ENCODE measurements around the gene RFX7.
"Not testable (repeated sequence)": the region's sequence is repeated elsewhere in the genome, so short reads cannot be mapped to it uniquely, and the experiment has no call there.

Gene RFX7

DNA sequence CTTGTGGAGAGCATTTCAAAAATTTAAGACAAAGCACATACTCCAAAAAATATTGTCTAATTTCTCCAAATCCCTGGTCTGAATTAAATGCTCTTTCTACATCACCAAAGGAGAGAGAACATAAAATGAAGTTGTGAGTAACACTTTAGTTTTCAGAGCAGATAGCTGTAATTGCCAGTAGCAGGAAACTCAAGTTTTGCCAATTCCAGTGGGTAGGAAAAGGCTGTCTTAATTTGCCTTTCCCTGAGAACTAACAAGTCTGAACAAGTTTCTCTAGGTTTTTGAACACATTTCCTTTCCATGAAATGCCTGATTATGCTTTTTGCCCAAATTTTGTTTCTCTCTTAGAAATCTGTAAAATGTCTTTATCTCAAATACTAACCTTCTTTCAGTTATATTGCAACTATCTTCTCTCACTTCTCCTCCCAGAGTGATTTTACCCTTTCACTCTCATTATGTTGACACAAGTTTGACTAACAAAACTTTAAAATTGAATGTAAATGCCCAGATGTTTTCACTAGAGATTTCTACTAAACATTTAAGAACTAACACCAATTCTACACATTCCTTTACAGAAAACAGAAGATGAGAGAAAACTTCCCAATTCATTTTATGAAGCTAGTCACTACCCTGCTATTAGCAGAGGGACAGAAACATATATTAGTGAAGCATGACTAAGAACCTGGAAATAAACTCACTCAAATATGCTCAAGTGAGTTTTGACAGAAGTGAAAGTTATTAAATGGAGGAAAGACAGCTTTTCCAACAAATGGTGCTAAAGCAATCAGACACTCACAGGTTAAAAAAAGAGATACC is 38.4 kb downstream of the RFX7 start:
- DNase-seq (ENCODE audit: low read depth in 2 of 2), result no peak

DNA sequence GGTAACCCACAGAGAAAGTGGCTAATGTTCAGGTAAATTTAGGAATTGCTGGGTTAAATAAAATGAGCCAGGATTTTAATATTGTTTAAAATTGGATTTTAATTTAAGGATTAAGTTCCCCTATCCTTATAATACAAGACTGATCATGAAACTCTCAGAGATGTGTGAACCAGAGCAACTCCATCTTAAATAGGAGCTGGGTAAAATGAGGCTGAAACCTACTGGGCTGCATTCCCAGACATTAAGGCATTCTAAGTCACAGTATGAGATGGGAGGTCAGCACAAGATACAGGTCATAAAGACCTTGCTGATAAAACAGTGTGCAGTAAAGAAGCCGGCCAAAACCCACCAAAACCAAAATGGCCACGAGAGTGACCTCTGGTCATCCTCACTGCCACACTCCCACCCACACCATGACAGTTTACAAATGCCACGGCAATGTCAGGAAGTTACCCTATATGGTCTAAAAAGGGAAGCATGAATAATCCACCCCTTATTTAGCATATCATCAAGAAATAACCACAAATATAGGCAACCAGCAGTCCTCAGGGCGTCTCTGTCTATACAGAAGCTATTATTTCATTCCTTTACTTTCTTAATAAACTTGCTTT is 40.3 kb downstream of the RFX7 start:
- not testable (repeated sequence) for DNase-seq (ENCODE audit: low read depth in 2 of 2)

DNA sequence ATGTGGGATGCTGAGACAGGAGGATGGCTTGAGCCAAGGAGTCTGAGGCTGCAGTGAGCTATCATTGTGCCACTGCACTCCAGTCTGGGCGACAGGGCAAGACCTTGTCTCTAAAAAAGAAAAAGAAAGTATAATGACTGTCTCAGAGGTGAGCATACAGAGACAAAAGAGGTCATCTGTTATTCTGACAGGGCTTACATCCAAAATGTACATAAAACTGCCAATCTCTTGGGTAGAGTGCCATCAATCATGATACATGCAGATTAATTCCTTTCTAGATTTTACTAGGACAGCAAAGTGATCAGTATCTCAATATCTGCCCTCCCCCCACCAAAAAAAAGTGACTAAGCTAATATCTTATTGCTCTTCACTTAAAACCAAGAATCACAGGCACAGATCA is 41.0 kb downstream of the RFX7 start:
- DNase-seq (ENCODE audit: low read depth in 2 of 2), result no peak

GRCh38 chr15:56199038-56199437 is 44.6 kb downstream of the RFX7 start:
- DNase-seq (ENCODE audit: low read depth in 2 of 2), result no peak

GRCh38 chr15:56194035-56194434 is 49.6 kb downstream of the RFX7 start:
- no peak for DNase-seq (ENCODE audit: low read depth in 2 of 2)

GRCh38 chr15:56192659-56193442 is 50.8 kb downstream of the RFX7 start:
- DNase-seq (ENCODE audit: low read depth in 2 of 2), result no peak

DNA sequence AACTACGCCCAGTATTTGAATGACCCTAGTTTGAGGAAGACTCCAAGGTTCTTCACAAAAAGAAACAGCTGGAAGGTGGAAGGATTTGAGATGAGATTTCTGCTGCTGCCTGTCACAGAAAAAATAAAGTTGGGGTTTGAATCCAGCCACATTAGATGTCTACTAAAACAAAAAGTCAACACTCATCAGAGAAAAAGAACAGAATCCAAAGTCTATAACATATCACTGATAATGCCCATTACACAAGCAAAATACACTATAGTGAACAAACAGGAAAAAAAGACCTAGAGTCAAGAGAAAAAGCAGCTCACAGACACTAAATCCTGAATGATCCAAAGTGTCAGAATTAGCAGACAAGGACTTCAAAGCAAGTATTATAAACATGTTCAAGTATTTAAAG is 56.0 kb downstream of the RFX7 start:
- DNase-seq (ENCODE audit: low read depth in 2 of 2), result no peak

DNA sequence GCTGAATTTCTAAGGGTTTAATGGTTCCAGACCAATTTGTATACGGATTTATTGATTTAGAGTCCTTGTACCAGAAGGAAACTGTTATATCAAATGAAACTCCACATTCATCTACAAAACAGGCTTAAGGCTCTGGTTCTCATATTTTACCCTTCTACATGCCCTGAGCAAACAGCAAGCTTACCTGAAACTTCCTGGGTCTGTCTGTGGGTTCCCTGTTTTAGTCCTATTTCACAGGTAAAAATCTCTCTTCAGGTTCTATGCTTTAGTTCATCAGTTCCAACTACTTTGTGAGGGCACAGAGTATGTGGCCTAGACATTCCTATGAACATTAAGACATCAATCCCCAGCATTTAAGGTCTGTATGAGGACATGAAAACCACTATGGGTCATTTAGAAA is 57.7 kb downstream of the RFX7 start:
- no peak for DNase-seq (ENCODE audit: low read depth in 2 of 2)

GRCh38 chr15:56184516-56184915 is 59.2 kb downstream of the RFX7 start:
- no peak for DNase-seq (ENCODE audit: low read depth in 2 of 2)

DNA sequence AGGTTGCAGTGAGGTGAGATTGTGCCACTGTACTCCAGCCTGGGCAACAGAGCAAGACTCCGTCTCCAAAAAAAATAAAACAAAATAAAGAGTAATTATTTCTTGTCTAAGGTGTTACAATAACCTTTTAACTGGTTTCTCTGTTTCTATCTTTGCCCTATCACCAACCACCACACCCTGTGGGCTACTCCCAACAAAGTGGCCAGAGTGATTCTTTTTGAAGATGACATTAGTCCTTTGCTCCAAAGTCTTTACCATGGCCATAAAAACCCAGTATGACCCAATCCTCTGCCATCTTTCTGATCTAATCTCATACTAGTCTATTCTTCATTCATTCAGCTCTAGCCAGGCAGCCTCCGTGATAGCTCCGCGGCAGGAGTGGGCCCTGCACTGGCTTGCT is 62.8 kb downstream of the RFX7 start:
- DNase-seq (ENCODE audit: low read depth in 2 of 2), result no peak

GRCh38 chr15:56176996-56177395 is 66.7 kb downstream of the RFX7 start:
- no peak for DNase-seq (ENCODE audit: low read depth in 2 of 2)

GRCh38 chr15:56175788-56176187 is 67.9 kb downstream of the RFX7 start:
- no peak for DNase-seq (ENCODE audit: low read depth in 2 of 2)

GRCh38 chr15:56174649-56175048 is 69.0 kb downstream of the RFX7 start:
- no peak for DNase-seq (ENCODE audit: low read depth in 2 of 2)

- DNase-seq (ENCODE audit: low read depth in 2 of 2), result no peak
Observed at GRCh38 chr15:56168394-56168793, 75.3 kb downstream of the RFX7 start.

DNA sequence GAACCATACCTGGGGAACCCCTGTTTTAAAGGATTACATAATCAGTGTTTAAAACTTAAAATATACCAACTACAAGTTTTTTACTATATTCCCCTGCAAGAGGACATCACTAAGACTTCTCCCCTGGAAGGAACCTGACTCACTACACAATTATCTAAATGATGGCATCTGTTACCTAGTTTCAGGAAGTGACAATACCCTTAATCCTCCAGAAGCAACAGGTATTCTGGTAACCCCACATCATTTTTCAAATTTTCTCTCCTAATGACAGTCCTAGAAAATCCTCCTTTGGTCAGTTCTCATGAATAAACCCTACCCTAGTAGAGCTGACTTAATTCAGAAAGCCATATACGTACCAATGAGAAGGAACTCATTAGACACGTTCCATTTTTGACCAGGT is 78.4 kb downstream of the RFX7 start:
- no peak for DNase-seq (ENCODE audit: low read depth in 2 of 2)

GRCh38 chr15:56160966-56161365 is 82.7 kb downstream of the RFX7 start:
- no peak for DNase-seq (ENCODE audit: low read depth in 2 of 2)

DNA sequence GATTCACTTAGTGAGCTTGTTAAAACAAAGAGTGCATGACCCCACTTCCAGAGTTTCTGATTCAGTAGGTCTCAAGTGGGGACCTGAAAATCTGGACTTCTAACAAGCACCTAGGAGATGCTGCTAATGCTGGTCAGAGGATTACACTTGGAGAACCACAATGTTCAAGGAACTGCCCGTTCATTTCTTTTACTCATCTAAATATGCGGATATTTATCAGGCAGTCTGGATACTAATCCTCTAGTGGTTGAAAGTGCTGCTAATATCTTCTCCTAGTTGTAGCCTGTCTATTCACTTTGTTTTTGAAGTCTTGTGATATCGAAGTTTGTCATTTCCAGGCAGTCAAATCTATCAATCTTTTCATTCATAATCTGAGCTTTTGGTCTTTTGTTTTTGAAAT is 86.8 kb downstream of the RFX7 start:
- no peak for DNase-seq (ENCODE audit: low read depth in 2 of 2)

DNA sequence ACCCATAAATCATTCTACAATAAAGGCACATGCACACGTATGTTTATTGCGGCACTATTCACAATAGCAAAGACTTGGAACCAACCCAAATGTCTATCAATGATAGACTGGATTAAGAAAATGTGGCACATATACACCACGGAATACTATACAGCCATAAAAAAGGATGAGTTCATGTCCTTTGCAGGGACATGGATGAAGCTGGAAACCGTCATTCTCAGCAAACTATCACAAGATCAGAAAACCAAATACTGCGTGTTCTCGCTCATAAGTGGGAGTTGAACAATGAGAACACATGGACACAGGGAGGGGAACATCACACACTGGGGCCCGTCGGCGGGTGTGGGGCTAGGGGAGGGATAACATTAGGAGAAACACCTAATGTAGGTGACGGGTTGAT is 88.4 kb downstream of the RFX7 start:
- not testable (repeated sequence) for DNase-seq (ENCODE audit: low read depth in 2 of 2)

DNA sequence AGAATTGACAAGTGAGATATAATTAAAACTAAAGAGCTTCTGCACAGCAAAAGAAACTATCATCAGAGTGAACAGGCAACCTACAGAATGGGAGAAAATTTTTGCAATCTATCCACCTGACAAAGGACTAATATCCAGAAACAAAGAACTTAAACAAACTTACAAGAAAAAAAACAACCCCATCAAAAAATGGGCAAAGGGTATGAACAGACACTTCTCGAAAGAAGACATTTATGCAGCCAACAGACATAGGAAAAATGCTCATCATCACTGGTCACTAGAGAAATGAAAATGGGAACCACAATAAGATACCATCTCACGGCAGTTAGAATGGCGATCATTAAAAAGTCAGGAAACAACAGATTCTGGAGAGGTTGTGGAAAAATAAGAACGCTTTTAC is 88.9 kb downstream of the RFX7 start:
- not testable (repeated sequence) for DNase-seq (ENCODE audit: low read depth in 2 of 2)

DNA sequence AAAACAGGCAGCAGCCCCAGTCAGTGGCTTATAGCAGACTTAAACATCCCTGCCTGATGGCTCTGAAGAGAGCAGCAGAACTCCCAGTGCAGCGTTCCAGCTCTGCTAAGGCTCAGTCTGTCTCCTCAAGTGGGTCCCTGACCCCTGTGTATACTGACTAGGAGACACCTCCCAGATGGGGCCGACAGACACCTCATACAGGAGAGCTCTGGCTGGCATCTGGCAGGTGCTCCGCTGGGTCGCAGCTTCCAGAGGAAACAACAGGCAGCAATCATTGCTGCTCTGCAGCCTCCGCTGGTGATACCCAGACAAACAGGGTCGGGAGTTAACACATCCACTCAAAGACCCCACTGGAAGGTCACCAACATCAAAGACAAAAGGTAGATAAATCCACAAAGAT is 93.5 kb downstream of the RFX7 start:
- DNase-seq (ENCODE audit: low read depth in 2 of 2), result no peak

DNA sequence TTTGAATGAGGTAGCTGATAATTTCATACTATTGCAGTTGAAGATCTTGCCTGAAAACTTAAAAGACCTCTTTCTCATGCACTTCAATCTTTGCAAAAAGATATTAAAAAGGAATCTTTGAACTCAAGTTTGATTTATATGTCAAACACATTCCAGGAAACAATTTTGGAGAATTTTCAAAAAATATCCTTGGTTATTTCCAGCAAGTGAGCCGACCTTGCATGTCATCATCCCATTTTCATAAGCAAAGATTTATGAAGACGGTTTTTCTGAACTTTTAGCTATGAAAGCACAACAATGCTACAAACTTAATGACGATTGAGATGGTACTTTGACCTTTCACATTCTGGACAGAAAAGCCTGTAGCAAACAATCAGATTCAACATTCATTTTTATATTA is 95.6 kb downstream of the RFX7 start:
- no peak for DNase-seq (ENCODE audit: low read depth in 2 of 2)

DNA sequence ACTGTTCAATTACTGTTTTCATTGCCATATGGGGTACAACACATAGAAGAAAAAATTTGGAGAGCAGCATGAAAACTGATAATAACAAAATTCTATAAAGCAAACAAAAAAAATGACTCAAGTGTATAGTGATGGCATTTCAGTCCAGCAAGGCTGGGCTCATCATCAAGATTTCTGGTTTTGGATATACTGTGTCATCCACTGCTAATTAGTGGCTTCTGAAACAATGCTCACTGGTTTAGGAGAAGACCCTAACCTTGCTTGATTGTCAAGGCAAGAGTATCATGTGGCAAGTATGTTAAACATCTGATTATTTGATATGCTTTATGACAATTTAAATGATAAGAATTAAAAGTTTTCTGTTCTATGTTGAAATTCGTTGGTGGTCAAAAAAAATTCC is 96.9 kb downstream of the RFX7 start:
- DNase-seq (ENCODE audit: low read depth in 2 of 2), result no peak

GRCh38 chr15:56128081-56128480 is 115.6 kb downstream of the RFX7 start:
- no peak for DNase-seq (ENCODE audit: low read depth in 2 of 2)
